K562 (cell line): Measurements from ENCODE around the gene RBM28. TPM values are rescaled to one million over a fixed set of nuclear protein-coding genes. Genes with fewer than 3 reads are reported as not detected.

ENCODE experiments used
- polyA plus RNA-seq, 8 experiments: library from polyadenylated mRNA; depleted of rRNA in 4 of 8; stranded (reverse) in 5 of 8; unstranded in 3 of 8; fragments of >200 nt; fragmentation: Nextera tagmentation in 2 of 8; fragmentation: Illumina TruSeq in 1 of 8; extraction: Ambion mirVana in 2 of 8; extraction: Trizol in 1 of 8; gene quantifications; 2 replicates each; pipeline versions ENCODE4 v1.2.1 to v1.2.3, GENCODE V29; 2011 to 2014; ENCODE audit warnings: inconsistent platforms in 1 of 8, missing spikeins in 1 of 8
- small RNA-seq: library from RNA; depleted of rRNA; stranded (forward); fragments of <200 nt; gene quantifications from one replicate; pipeline ENCODE3, GENCODE V24; 2014
- total RNA-seq, 7 experiments: library from RNA; depleted of rRNA in 6 of 7; stranded (reverse); fragments of >200 nt in 6 of 7; fragmentation: Illumina TruSeq in 2 of 7; extraction: Trizol in 2 of 7; gene quantifications; 2 replicates each; pipeline versions ENCODE4 v1.2.1 to v1.2.3, GENCODE V29; 2011 to 2021; ENCODE audit warnings: low replicate concordance in 1 of 7

The RBM28 gene
- total and polyA plus RNA-seq, 9 of the 15 experiments (the other 6 are each of a cell fraction or from before 2014, with no cell fraction given), result 65.8 to 213 (median 138) TPM

Small RNA genes lying within 50 kb of the gene (small RNA-seq; reads per million reads assigned to genes)
- gene RNU7-27P, result not detected

Other genes starting within 250 kb of the RBM28 start
- not detected in 2 replicates for gene LEP, start 102.6 kb downstream of the RBM28 start, total RNA-seq (2014; rRNA removed)
- not detected in 2 replicates for gene LEP, start 102.6 kb downstream of the RBM28 start, total RNA-seq (2014; rRNA removed; fragmentation: Illumina TruSeq; extraction: Trizol)
- not detected in 2 replicates for gene LEP, start 102.6 kb downstream of the RBM28 start, total RNA-seq (2015; rRNA removed; fragmentation: Illumina TruSeq; extraction: Trizol)
- not detected in 2 replicates for gene LEP, start 102.6 kb downstream of the RBM28 start, total RNA-seq (2021)
- not detected in 2 replicates for gene LEP, start 102.6 kb downstream of the RBM28 start, polyA plus RNA-seq (2011; rRNA removed)
- not detected in 2 replicates for gene LEP, start 102.6 kb downstream of the RBM28 start, polyA plus RNA-seq (2014; fragmentation: Illumina TruSeq; extraction: Trizol)
- not detected for gene LEP, start 102.6 kb downstream of the RBM28 start, polyA plus RNA-seq (2014; fragmentation: Nextera tagmentation; extraction: Ambion mirVana)
- not detected in 2 replicates for gene LEP, start 102.6 kb downstream of the RBM28 start, polyA plus RNA-seq (2014; rRNA removed)
- 0.04 TPM in 1 of 2 replicates, not detected in the other for gene PRRT4, start 17.8 kb upstream of the RBM28 start, total RNA-seq (2014; rRNA removed)
- gene PRRT4, start 17.8 kb upstream of the RBM28 start, total RNA-seq (2014; rRNA removed; fragmentation: Illumina TruSeq; extraction: Trizol), result not detected in 2 replicates
- not detected in 2 replicates for gene PRRT4, start 17.8 kb upstream of the RBM28 start, total RNA-seq (2015; rRNA removed; fragmentation: Illumina TruSeq; extraction: Trizol)
- gene PRRT4, start 17.8 kb upstream of the RBM28 start, total RNA-seq (2021), result not detected in 2 replicates
- 0.09 TPM in 1 of 2 replicates, not detected in the other for gene PRRT4, start 17.8 kb upstream of the RBM28 start, polyA plus RNA-seq (2011; rRNA removed)
- gene PRRT4, start 17.8 kb upstream of the RBM28 start, polyA plus RNA-seq (2014; fragmentation: Illumina TruSeq; extraction: Trizol), result not detected in 2 replicates
- gene PRRT4, start 17.8 kb upstream of the RBM28 start, polyA plus RNA-seq (2014; fragmentation: Nextera tagmentation; extraction: Ambion mirVana), result not detected
- not detected in 2 replicates for gene PRRT4, start 17.8 kb upstream of the RBM28 start, polyA plus RNA-seq (2014; rRNA removed)
- 86.8 and 118 TPM in 2 replicates for gene IMPDH1, start 66.1 kb upstream of the RBM28 start, total RNA-seq (2014; rRNA removed)
- gene IMPDH1, start 66.1 kb upstream of the RBM28 start, total RNA-seq (2014; rRNA removed; fragmentation: Illumina TruSeq; extraction: Trizol), result 29.0 and 42.9 TPM in 2 replicates
- 60.6 and 64.3 TPM in 2 replicates for gene IMPDH1, start 66.1 kb upstream of the RBM28 start, total RNA-seq (2015; rRNA removed; fragmentation: Illumina TruSeq; extraction: Trizol)
- gene IMPDH1, start 66.1 kb upstream of the RBM28 start, total RNA-seq (2021), result 118 TPM in 2 replicates
- gene IMPDH1, start 66.1 kb upstream of the RBM28 start, polyA plus RNA-seq (2011; rRNA removed), result 54.9 and 72.4 TPM in 2 replicates
- 59.8 and 76.3 TPM in 2 replicates for gene IMPDH1, start 66.1 kb upstream of the RBM28 start, polyA plus RNA-seq (2014; fragmentation: Illumina TruSeq; extraction: Trizol)
- gene IMPDH1, start 66.1 kb upstream of the RBM28 start, polyA plus RNA-seq (2014; fragmentation: Nextera tagmentation; extraction: Ambion mirVana), result 1 to 10 TPM in 1 of 2 experiments, under 1 TPM in 1; 0.80 to 2.1 TPM
- 84.7 and 89.0 TPM in 2 replicates for gene IMPDH1, start 66.1 kb upstream of the RBM28 start, polyA plus RNA-seq (2014; rRNA removed)
- gene HILPDA, start 112.0 kb upstream of the RBM28 start, total RNA-seq (2014; rRNA removed), result 8.3 and 14.2 TPM in 2 replicates
- 14.5 and 16.7 TPM in 2 replicates for gene HILPDA, start 112.0 kb upstream of the RBM28 start, total RNA-seq (2014; rRNA removed; fragmentation: Illumina TruSeq; extraction: Trizol)
- 23.0 and 23.5 TPM in 2 replicates for gene HILPDA, start 112.0 kb upstream of the RBM28 start, total RNA-seq (2015; rRNA removed; fragmentation: Illumina TruSeq; extraction: Trizol)
- gene HILPDA, start 112.0 kb upstream of the RBM28 start, total RNA-seq (2021), result 10.5 and 10.7 TPM in 2 replicates
- gene HILPDA, start 112.0 kb upstream of the RBM28 start, polyA plus RNA-seq (2011; rRNA removed), result 71.8 and 102 TPM in 2 replicates
- 18.9 and 26.0 TPM in 2 replicates for gene HILPDA, start 112.0 kb upstream of the RBM28 start, polyA plus RNA-seq (2014; fragmentation: Illumina TruSeq; extraction: Trizol)
- gene HILPDA, start 112.0 kb upstream of the RBM28 start, polyA plus RNA-seq (2014; fragmentation: Nextera tagmentation; extraction: Ambion mirVana), result 10 to 100 TPM; 28.6 to 40.5 TPM
- gene HILPDA, start 112.0 kb upstream of the RBM28 start, polyA plus RNA-seq (2014; rRNA removed), result 16.4 and 25.5 TPM in 2 replicates
- gene METTL2B, start 132.8 kb upstream of the RBM28 start, total RNA-seq (2014; rRNA removed), result 46.9 and 75.6 TPM in 2 replicates
- gene METTL2B, start 132.8 kb upstream of the RBM28 start, total RNA-seq (2014; rRNA removed; fragmentation: Illumina TruSeq; extraction: Trizol), result 73.2 and 84.9 TPM in 2 replicates
- gene METTL2B, start 132.8 kb upstream of the RBM28 start, total RNA-seq (2015; rRNA removed; fragmentation: Illumina TruSeq; extraction: Trizol), result 78.6 and 82.0 TPM in 2 replicates
- gene METTL2B, start 132.8 kb upstream of the RBM28 start, total RNA-seq (2021), result 62.8 and 64.9 TPM in 2 replicates
- 47.4 and 79.2 TPM in 2 replicates for gene METTL2B, start 132.8 kb upstream of the RBM28 start, polyA plus RNA-seq (2011; rRNA removed)
- gene METTL2B, start 132.8 kb upstream of the RBM28 start, polyA plus RNA-seq (2014; fragmentation: Illumina TruSeq; extraction: Trizol), result 64.1 and 68.9 TPM in 2 replicates
- 10 to 100 TPM; 91.0 to 95.7 TPM for gene METTL2B, start 132.8 kb upstream of the RBM28 start, polyA plus RNA-seq (2014; fragmentation: Nextera tagmentation; extraction: Ambion mirVana)
- gene METTL2B, start 132.8 kb upstream of the RBM28 start, polyA plus RNA-seq (2014; rRNA removed), result 35.9 and 41.8 TPM in 2 replicates